Lung microvascular endothelial cell (primary cell): ENCODE results near the gene TMPRSS9. TPM values are rescaled to one million over a fixed set of nuclear protein-coding genes. Genes with fewer than 3 reads are reported as not detected.

Experiments used
- DNase-seq, 2 donors: peaks; one replicate each; pipeline versions ENCODE4 v3.0.0 to v3.0.0-alpha.2; 2010; ENCODE audit warnings: low read depth in 2 of 2
- total RNA-seq: library from RNA; depleted of rRNA; stranded (reverse); fragments of >200 nt; gene quantifications from 2 replicates; pipeline ENCODE4 v1.2.1, GENCODE V29; 2014

Gene TMPRSS9
- total RNA-seq, 1 donor from 2014 or later = 0.20 TPM

DNA sequence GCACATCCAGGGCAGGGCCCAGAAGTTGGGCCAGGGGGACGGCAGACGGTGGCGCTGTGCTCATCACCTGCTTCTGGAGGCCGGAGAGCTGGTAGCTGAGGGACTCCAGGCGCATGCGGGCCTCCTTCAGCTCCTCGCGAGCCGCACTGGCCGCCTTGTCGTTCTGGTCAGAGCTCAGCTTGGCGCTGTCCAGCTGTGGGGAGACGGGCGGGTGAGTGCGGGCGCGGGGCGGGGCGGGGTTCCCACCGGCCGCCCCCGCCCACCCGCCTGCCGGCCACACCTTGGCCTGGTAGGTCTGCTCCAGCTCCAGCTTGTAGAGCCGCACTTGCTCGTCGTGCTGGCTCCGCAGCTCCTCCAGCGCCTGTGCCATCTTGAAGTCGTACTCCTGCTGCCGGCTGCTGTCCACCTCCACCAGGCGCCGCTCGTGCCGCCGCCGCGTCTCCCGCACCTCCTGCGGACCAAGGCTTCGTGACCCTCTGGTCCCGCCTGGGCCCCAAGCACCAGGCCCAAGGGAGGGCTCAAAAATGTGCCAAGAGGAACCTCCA is 74.7 kb downstream of the TMPRSS9 start:
- DNase-seq = no peak

DNA sequence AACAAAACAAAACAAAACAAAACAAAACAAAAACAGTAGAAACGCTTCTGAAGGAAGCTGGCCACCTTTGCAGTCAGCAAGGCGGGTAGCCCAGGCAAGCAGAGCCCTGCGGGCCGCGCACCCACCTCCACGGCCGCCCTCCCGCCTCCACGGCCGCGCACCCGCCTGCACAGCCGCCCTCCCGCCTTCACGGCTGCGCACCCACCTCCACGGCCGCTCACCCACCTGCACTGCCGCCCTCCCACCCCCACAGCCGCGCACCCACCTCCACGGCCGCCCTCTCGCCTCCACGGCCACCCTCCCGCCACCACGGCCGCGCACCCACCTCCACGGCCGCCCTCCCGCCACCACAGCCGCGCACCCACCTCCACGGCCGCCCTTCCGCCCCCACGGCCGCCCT is 76.3 kb downstream of the TMPRSS9 start:
- no peak for DNase-seq

GRCh38 chr19:2436926-2437325 is 76.9 kb downstream of the TMPRSS9 start:
- no peak for DNase-seq

- DNase-seq = no peak
Observed at GRCh38 chr19:2438178-2438577, 78.1 kb downstream of the TMPRSS9 start.

DNA sequence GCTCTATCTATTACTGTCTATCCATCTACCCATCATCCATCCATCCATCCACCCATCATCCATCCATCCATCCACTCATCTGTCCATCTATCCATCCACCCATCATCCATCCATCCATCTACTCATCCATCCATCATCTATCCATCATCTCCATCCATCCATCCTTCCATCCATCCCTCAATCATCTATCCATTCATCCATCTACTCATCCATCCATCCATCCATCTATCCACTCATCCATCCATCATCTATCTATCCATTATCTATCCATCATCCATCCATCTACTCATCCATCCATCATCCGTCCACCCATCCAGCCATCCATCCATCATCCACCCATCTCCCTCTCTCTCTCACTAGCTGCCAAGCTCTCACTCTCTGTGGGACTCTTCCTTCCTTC is 80.5 kb downstream of the TMPRSS9 start:
- no peak for DNase-seq

DNA sequence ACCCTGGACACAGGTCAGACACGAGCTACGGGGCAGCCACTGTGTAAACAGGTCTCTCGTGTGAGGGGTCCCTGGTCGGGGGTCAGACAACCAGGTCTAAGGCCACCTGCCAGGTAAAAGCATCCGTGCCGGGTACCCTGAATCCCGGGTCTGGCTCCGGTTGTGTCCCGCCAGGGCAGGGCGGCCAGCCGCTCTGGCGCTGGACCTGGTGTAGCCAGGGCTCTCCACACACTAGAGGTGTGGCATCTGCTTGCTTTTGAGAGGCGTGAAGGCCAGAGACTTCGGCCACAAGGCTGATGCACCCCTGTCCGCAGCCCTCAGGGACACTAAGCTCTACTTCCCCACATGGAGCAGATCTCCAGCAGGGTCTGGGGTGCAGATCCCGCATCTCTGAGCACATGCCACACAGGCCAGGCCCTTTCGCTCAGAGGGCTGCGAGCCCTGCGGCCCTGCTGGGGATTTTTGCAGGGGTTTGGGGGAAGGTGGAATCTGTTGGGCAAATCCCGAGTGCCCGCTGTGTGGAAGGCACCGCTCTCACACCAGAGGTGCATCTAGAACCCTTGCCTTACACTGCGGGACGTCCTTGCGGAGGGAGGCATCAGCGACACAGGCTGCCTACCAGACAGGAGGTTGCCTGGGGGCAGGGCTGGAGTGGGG is 81.2 kb downstream of the TMPRSS9 start:
- no peak for DNase-seq

DNA sequence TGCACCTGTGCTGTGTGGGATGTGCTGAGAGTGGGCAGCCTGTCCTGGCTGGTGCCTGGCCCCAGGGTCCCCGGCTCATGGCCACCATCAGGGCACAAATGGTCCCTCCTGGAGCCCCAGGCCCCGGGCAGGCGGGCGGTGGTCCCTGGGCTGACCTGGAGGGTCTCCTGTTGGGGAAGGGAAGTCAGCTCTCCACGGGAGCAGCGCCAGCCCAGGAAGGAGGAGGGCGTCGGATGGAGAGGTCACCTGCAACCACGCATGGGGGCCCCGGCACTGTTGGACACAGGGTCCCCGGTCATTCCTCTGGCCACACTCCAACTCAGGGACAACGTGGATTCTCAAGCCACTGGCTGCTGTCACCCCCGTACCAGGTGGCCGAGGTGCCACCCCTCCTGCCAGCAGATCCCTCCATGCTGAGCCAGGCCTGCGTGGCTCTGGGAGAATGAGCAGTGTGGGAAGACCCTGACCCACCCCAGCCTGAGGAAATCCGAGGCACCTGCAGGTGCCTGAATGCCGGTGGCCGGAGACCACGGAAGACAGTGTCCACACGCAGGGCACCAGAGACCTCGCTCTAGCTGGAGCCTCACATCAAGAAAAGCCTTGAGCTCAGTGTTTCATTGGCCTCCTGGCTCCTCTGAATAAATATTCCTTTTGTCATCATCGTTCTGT is 83.2 kb downstream of the TMPRSS9 start:
- no peak for DNase-seq

DNA sequence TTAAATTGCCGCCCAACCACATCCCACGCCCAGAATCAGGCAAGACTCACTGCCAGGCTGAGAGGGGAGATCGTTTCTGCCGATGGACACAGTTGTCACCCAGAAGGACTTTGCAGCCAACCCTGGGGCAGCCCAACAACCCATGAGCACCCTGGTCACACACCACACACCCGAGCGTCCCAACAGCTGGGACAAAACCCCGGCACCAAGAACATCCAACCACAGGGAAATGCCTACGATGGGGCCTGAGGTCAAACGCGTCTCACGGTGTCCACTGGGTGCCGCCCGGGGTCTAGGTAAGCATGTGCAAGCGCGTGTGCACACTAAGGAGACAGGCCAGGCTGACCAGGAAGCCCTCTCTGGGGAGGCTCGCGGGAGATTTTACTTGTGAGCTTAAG is 83.7 kb downstream of the TMPRSS9 start:
- DNase-seq = no peak

GRCh38 chr19:2444251-2445002 is 84.4 kb downstream of the TMPRSS9 start:
- DNase-seq = no peak

DNA sequence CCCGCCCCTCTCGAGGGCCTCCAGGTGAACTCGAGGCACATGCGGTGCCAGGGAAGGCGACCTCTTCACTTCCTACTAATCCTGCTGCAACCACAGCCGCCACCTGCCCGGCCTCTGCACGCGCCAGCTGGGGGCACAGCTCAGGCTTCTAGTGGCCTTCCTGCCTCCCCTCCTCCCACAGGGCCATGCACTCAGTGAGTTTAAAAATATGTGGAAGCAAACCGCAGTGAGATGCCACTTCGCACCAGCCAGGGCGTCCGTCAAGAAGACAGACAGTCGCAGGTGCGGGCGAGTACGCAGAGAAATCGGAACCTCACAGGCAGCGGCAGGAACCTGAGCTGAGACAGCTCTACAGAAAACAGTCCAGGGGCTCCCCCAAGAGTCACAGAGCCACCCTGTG is 86.3 kb downstream of the TMPRSS9 start:
- peak in 1 of 2 donors; percentile 38 for DNase-seq

- no peak for DNase-seq
Observed at GRCh38 chr19:2449019-2449418, 89.0 kb downstream of the TMPRSS9 start.

DNA sequence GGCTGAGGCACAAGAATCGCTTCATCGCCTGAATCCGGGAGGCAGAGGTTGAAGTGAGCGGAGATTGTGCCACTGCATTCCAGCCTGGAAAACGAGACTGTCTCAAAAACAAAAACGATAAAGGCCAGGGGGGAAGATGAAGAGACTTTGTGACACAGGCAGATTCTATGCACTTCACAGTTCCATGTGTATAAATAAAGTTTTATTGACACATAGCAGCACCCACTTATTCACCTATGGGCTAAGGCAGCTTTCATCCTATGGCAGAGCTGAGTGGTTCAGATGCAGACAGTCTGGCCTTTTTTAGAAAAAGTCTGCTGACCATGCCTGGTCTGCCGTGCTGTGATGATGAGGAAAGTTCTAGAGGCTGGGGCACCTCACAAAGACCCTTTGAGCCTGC is 91.1 kb downstream of the TMPRSS9 start:
- no peak for DNase-seq

GRCh38 chr19:2451741-2452140 is 91.7 kb downstream of the TMPRSS9 start:
- no peak for DNase-seq

- no peak for DNase-seq
Observed at GRCh38 chr19:2453431-2454025, 93.5 kb downstream of the TMPRSS9 start.

GRCh38 chr19:2454199-2454961 is 94.3 kb downstream of the TMPRSS9 start:
- DNase-seq = no peak

DNA sequence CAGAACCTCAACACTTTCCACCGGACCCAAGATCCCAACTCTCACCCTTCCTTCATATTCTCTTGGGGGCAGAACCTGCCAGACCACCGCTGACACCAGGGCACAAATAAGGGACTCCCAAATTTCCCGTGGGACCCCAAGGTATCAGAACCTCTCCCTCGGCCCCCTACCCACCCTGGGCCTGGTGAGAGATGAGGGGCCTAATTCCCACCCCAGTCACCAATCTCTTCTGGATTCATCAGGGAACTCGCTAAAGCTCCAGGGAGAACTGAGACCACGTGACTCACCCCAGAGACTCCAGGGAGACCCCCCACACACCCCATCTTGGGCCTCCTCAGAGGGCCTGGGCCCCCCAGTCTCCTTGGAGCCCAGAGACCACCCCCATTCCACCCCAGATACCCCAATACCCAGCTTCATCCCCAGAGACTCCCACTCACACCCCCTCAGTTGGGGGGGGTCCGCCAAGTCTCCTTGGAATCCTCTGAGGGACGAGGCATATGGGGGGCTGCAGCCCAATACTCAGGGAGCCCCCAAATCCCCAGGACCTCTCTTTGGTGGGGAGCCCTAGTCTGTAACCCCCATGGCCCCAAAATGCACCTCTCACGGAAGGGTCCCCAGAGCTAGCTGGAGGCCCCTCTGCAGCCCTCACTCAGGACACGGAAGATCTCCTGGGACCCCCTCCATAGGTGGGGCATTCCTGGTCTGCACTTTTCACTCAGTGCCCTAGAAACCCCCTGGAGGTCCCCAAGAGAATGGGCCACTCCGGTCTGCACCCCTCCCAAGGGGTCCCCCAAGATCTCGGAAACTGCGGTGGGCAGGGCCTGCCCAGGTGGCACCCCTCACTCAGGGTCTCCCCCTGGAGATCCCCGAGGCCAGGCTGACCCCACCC is 95.1 kb downstream of the TMPRSS9 start:
- no peak for DNase-seq

- DNase-seq = peak; percentile 15 to 28
Observed at GRCh38 chr19:2455851-2456570, 95.9 kb downstream of the TMPRSS9 start.

- no peak for DNase-seq
Observed at GRCh38 chr19:2457394-2458037, 97.5 kb downstream of the TMPRSS9 start.

- DNase-seq = no peak
Observed at GRCh38 chr19:2458054-2458453, 98.0 kb downstream of the TMPRSS9 start.
